DOHH2 (cell line): ENCODE data around the gene STARD13.

ENCODE experiments used
- CTCF ChIP-seq: fragments of 200-600 bp; sonication (generic); IDR thresholded peaks from one replicate; pipeline ENCODE4 v1.5.1; 2014; ENCODE audit warnings: antibody characterized with exemption, mild to moderate bottlenecking, low read depth, low read length; ENCODE audit not compliant: poor library complexity, severe bottlenecking
- EZH2phosphoT487 ChIP-seq: fragments of 200-600 bp; sonication (generic); IDR thresholded peaks from 2 replicates; pipeline ENCODE4 v1.6.1; 2017; ENCODE audit warnings: borderline replicate concordance, mild to moderate bottlenecking, antibody characterized with exemption, low read length, moderate library complexity, mixed read lengths

GRCh38 chr13:33091415-33091774 is 194.2 kb downstream of the STARD13 start:
- TF ChIP-seq CTCF, result no peak
- TF ChIP-seq EZH2phosphoT487, result no peak
